ENCODE data around the gene CYP2E1.
"Not testable (repeated sequence)": the region's sequence is repeated elsewhere in the genome, so short reads cannot be mapped to it uniquely, and the experiment has no call there.

CYP2E1 gene

DNA sequence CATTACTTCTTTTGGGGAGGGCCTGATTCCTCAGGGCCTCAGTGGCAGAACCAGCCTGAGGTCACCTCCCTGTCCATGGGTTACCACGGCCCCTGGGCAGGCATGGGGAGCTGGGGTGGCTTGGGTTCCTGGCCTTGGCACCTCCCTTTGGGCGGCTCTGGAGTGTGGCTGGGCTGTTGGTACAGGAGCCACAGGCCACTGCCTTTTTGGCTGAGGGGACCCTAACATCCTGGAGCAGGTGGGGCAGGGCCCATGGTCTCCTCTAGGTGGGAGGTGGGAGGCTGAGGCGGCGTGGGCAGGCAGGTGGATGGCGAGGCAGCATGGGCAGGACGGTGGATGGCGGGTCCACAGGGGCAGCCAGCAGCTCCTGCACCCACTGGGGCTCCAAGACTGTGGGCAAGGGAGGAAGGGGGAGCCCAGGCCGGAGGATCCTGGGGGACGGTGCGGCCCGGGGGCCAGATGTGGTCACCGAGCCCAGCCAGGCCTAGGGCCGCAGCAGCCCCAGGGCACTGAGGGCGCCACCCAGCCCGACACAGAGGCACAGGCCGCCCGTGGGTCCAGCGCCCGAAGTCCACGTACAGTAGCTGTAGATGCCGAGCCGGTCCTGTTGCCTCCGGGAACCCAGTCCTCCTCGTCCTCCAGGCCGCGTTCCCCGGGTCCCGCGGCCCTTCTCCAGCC lies 40.6 kb downstream of the CYP2E1 start:
- TF ChIP-seq ZFX (IDR thresholded peaks at IDR 0.05; ENCODE audit: borderline replicate concordance), result no peak
- TF ChIP-seq, protein P1, sequence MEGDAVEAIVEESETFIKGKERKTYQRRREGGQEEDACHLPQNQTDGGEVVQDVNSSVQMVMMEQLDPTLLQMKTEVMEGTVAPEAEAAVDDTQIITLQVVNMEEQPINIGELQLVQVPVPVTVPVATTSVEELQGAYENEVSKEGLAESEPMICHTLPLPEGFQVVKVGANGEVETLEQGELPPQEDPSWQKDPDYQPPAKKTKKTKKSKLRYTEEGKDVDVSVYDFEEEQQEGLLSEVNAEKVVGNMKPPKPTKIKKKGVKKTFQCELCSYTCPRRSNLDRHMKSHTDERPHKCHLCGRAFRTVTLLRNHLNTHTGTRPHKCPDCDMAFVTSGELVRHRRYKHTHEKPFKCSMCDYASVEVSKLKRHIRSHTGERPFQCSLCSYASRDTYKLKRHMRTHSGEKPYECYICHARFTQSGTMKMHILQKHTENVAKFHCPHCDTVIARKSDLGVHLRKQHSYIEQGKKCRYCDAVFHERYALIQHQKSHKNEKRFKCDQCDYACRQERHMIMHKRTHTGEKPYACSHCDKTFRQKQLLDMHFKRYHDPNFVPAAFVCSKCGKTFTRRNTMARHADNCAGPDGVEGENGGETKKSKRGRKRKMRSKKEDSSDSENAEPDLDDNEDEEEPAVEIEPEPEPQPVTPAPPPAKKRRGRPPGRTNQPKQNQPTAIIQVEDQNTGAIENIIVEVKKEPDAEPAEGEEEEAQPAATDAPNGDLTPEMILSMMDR (IDR thresholded peaks at IDR 0.05), result no peak
- H3K27ac ChIP-seq, result no peak overlapping the region

DNA sequence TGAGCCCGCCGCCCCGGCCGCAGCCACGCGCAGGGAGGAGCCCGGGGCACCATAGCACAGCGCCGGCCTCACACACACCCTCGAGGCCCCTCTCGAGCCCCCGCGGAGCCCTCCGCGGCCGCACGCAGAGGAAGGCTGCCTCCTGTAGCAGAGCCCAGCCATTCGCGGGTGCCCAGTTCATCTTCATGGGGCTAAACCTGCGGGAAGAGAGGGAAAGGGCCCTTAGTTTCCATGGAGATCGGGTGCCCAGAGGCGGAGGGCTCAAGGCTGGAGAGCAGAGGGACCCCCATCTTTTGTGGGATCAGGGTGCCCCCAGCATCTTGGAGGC lies 41.1 kb downstream of the CYP2E1 start:
- no peak for TF ChIP-seq ZFX (IDR thresholded peaks at IDR 0.05; ENCODE audit: borderline replicate concordance)
- TF ChIP-seq, protein P1 (IDR thresholded peaks at IDR 0.05), result no peak

DNA sequence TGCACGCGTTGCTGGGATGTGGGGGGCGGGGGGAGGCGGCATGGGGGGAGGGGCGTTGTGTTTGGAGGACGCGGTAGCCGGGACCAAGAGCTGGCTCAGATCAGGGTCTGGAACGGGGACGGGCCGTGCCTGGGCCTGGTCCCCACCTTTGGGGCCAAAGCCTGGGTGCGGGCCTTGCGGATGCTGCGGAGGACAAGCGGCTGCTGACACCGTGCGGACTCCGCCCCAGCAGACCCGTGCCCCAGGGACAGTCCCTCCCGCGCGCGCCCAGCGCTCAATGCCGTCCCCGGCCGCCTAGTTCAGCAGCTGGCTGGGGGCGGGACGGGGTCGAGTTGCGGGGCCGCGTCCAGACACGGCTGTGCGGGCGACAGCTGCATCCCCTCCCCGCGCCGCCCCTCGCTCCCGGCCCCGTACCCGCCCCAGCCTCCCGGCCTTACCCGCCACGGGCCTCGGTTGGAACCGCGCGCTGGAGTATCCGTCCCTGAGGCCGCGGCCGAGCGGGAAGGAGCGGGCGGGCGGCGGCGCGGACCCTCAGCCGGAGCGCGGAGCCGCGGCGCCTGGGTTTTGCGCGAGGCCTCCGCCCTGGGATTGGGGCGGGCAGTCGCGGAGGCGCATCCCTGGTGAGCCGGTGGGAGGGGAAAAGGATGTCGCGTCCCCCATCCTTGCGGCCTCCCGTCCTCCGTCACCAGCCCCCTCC lies 41.8 kb downstream of the CYP2E1 start:
- not testable (repeated sequence) for H3K27ac ChIP-seq

More for the DNA sequence above, 41.1 kb downstream of the CYP2E1 start:
- no peak overlapping the region for H3K27ac ChIP-seq

- not testable (repeated sequence) for H3K27ac ChIP-seq
Measured at GRCh38 chr10:133569801-133570200, 42.6 kb downstream of the CYP2E1 start.

DNA sequence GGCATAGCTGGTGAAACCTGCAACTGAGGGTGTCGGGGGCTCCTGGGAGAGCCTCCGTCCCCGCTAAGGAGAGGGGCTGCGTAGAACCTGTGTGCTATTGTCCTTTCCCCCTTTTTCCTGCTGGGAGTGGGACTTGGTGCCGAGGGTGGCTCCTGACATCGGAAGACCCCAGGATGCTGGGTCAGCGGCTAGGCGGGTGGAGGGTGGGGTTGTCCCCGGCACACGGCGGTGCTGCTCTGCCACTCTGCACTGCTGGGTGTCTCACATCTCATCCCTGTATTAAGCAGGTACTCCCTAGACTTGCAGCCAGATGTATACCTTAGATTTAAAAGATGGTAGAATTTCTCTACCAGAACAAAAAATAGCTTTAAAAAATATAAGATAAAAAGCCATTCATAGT lies 44.9 kb downstream of the CYP2E1 start:
- not testable (repeated sequence) for H3K27ac ChIP-seq

GRCh38 chr10:133573460-133573859 lies 46.3 kb downstream of the CYP2E1 start:
- H3K27ac ChIP-seq, result not testable (repeated sequence)

- H3K27ac ChIP-seq, result not testable (repeated sequence)
Measured at GRCh38 chr10:133577037-133577436, 49.9 kb downstream of the CYP2E1 start.
